Spinal cord (tissue), 10 donors: ENCODE measurements around the gene FTO. TPM values are rescaled to one million over a fixed set of nuclear protein-coding genes. Genes with fewer than 3 reads are reported as not detected.

Source experiments
- DNase-seq, 6 donors: peaks; one replicate each; pipeline versions ENCODE4 v3.0.0 to v3.0.0-alpha.2; 2013 to 2015; ENCODE audit warnings: low spot score in 6 of 6, low read depth in 4 of 6
- H3K27ac ChIP-seq: one replicate; pipeline ENCODE4 v1.5.1; 2013; ENCODE audit warnings: low read depth, low read length, control low read depth
- H3K27me3 ChIP-seq: one replicate; pipeline ENCODE4 v1.6.1; 2013; ENCODE audit warnings: low read length; ENCODE audit not compliant: control insufficient read depth, insufficient read depth
- H3K36me3 ChIP-seq: one replicate; pipeline ENCODE4 v1.6.1; 2013; ENCODE audit warnings: low read length; ENCODE audit not compliant: control insufficient read depth, insufficient read depth
- H3K4me1 ChIP-seq: one replicate; pipeline ENCODE4 v1.6.1; 2013; ENCODE audit warnings: low read length; ENCODE audit not compliant: control insufficient read depth, insufficient read depth
- H3K4me3 ChIP-seq: one replicate; pipeline ENCODE4 v1.5.1; 2013; ENCODE audit warnings: low read depth, low read length, control low read depth
- H3K9me3 ChIP-seq: one replicate; pipeline ENCODE4 v1.6.1; 2013; ENCODE audit warnings: low read length; ENCODE audit not compliant: control insufficient read depth, insufficient read depth
- WGBS: methylation state at CpG from one replicate; pipeline ENCODE4 v1.1.5; 2013; ENCODE audit warnings: missing lambda C conversion rate; ENCODE audit not compliant: insufficient coverage; 5-methylcytosine and 5-hydroxymethylcytosine counted together
- polyA plus RNA-seq, 2 donors: library from polyadenylated mRNA; unstranded; fragments of 120-200 nt; gene quantifications; one replicate each; pipeline ENCODE4 v1.2.1, GENCODE V29; 2013; ENCODE audit not compliant: insufficient read length in 2 of 2
- small RNA-seq: library from RNA; depleted of rRNA; stranded (forward); fragments of <200 nt; gene quantifications from one replicate; pipeline ENCODE3, GENCODE V24; 2014; ENCODE audit warnings: low replicate concordance
- total RNA-seq, 2 donors: library from RNA; depleted of rRNA in 1 of 2; stranded (reverse); fragments of 120-200 nt in 1 of 2; fragments of >200 nt in 1 of 2; gene quantifications; one replicate each; pipeline versions ENCODE4 v1.2.3 to v1.2.4, GENCODE V29; 2013 to 2014
- donor health status: healthy.

Gene FTO
- total and polyA plus RNA-seq, 4 donors = 129 to 183 (median 140) TPM

- H3K4me3 ChIP-seq = no peak overlapping the region
- H3K9me3 ChIP-seq = no peaks in the 10 kb centered on the region
- WGBS = 64% methylated on average over 16 of the region's 19 CpGs
- no peak overlapping the region for H3K27ac ChIP-seq
- peaks cover 20% of the 10 kb centered on the region for H3K4me1 ChIP-seq
- no peaks in the 10 kb centered on the region for H3K27me3 ChIP-seq
- DNase-seq = peak in 2 of 6 donors; percentile 16 to 32
- H3K36me3 ChIP-seq = no peaks in the 10 kb centered on the region
Observed at GRCh38 chr16:54199487-54200160, 495.7 kb downstream of the FTO start.

DNA sequence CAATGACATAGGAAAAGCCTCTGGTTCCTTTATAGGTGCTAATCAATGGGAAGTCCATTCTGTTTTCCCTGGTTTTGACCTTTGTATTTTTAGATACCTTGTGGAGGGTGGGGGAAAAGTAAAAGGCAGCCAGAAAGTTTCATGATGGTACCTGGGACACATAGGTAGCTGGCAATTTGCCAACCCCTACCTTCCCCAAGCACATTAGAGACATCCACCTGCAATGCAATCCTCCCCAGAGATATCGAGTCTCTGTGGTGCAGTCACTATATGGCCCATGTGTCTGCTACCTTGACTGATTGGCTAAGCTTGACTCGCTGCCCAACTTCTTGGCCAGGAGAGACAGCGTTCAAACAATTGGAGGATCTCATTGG, 496.2 kb downstream of the FTO start:
- WGBS = 92% methylated on average over 3 of the region's 3 CpGs
- Histone ChIP-seq H3K36me3 (no peaks in the 10 kb centered on the region), H3K27me3 (no peaks in the 10 kb centered on the region), H3K4me1 (peaks cover 21% of the 10 kb centered on the region), H3K9me3 (no peaks in the 10 kb centered on the region), H3K4me3 (no peak overlapping the region), H3K27ac (no peak overlapping the region)
- DNase-seq = no peak

DNA sequence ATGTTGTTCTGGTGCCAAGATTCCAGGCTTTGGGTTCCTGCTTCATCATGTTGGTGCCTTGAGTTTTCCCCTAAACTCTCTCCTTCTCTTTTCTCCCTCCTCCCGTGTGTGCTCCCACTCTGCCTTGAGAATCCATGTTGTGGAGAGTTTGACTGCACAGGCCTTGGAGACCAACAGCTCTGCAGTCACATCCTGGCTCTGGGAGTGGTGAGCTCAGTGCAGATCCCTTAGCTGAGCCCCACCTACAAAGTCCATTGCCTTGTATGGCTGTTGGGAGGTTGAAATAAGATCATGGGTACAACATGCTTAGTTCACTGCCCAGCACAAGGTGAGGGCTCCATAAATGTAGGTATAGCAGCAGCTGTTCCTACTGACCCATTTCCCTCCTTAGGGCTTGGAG, 496.8 kb downstream of the FTO start:
- peaks cover 27% of the 10 kb centered on the region for H3K4me1 ChIP-seq
- no peaks in the 10 kb centered on the region for H3K36me3 ChIP-seq
- H3K27me3 ChIP-seq = peaks cover 1% of the 10 kb centered on the region
- H3K9me3 ChIP-seq = no peaks in the 10 kb centered on the region
- H3K4me3 ChIP-seq = no peak overlapping the region
- no peak overlapping the region for H3K27ac ChIP-seq
- no CpG with 5 or more reads among the region's 1 CpG for WGBS
- DNase-seq = no peak

DNA sequence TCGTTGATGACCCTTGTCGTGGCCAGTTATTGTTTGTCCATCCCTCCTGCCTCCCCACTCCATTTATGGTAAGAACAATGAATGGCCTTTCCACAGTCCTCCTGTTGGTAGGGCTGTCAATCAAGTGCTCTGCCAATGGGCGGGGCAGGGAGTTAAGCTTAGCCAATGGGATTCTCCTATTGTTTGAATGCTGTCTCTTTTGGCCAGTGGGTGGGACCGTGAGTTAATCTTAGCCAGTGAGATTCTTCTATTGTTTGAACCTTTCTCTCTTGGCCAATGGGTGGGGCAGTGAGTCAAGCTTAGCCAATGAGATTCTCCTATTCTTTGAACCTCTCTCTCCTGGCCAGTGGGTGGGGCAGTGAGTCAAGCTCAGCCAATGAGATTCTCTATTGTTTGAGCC, 497.2 kb downstream of the FTO start:
- H3K4me3 ChIP-seq = no peak overlapping the region
- H3K27me3 ChIP-seq = peaks cover 3% of the 10 kb centered on the region
- no peak for DNase-seq
- H3K9me3 ChIP-seq = no peaks in the 10 kb centered on the region
- peaks cover 28% of the 10 kb centered on the region for H3K4me1 ChIP-seq
- H3K36me3 ChIP-seq = no peaks in the 10 kb centered on the region
- no peak overlapping the region for H3K27ac ChIP-seq
- no CpG with 5 or more reads among the region's 4 CpGs for WGBS

Small RNA genes lying within 50 kb of the gene (small RNA-seq; reads per million reads assigned to genes)
- gene AC007347.2 = not detected

Other genes starting within 250 kb of the FTO start
- gene AKTIP, start 200.9 kb upstream of the FTO start, total RNA-seq = 10 to 100 TPM; 56.8 to 61.6 TPM
- 10 to 100 TPM; 75.4 to 76.2 TPM for gene AKTIP, start 200.9 kb upstream of the FTO start, polyA plus RNA-seq
- gene RPGRIP1L, start 297 bp upstream of the FTO start, total RNA-seq = 10 to 100 TPM; 20.4 to 21.9 TPM
- gene RPGRIP1L, start 297 bp upstream of the FTO start, polyA plus RNA-seq = 10 to 100 TPM; 15.7 to 17.1 TPM